Peyer's patch (tissue), 4 donors: ENCODE measurements around the gene MARK3. TPM values are rescaled to one million over a fixed set of nuclear protein-coding genes. Genes with fewer than 3 reads are reported as not detected.

Experiments
- DNase-seq, 3 donors: peaks; one replicate each; pipeline ENCODE4 v3.0.0-alpha.2; 2017 to 2019
- H3K27ac ChIP-seq, 4 donors: fragments of 200-600 bp; sonication (generic); one replicate each; pipeline ENCODE4 v1.5.1; 2016 to 2019
- H3K27me3 ChIP-seq, 2 donors: fragments of 200-600 bp; sonication (generic); one replicate each; pipeline ENCODE4 v1.5.1; 2019
- H3K36me3 ChIP-seq, 3 donors: fragments of 200-600 bp; sonication (generic); one replicate each; pipeline ENCODE4 v1.5.1; 2016 to 2019
- H3K4me1 ChIP-seq, 4 donors: fragments of 200-600 bp; sonication (generic); one replicate each; pipeline ENCODE4 v1.5.1; 2016 to 2019
- H3K4me3 ChIP-seq, 4 donors: fragments of 200-600 bp; sonication (generic); 1 replicate in 3 of 4; 2 replicates in 1 of 4; pipeline ENCODE4 v1.5.1; 2016 to 2019; ENCODE audit warnings: mild to moderate bottlenecking in 1 of 4
- H3K9me3 ChIP-seq, 4 donors: fragments of 200-600 bp; sonication (generic); one replicate each; pipeline ENCODE4 v1.5.1; 2016 to 2019; ENCODE audit warnings: mild to moderate bottlenecking in 1 of 4
- POLR2A ChIP-seq, 2 donors: fragments of 450-650 bp; IDR thresholded peaks; one replicate each; pipeline ENCODE4 v1.5.1; 2017; ENCODE audit warnings: antibody characterized with exemption in 2 of 2, mild to moderate bottlenecking in 2 of 2, moderate library complexity in 2 of 2
- total RNA-seq, 4 donors: library from RNA; depleted of rRNA; stranded (reverse); fragments of >200 nt; gene quantifications; one replicate each; pipeline ENCODE4 v1.1.0, GENCODE V29; 2016
- TF ChIP-seq, protein P1 (sequence below), 6 experiments: fragments of 450-650 bp in 4 of 6; fragments of 200-600 bp in 2 of 6; sonication (generic) in 1 of 6; IDR thresholded peaks; one replicate each; pipeline ENCODE4 v1.5.1; 2017 to 2019; ENCODE audit warnings: antibody characterized with exemption in 6 of 6, mild to moderate bottlenecking in 3 of 6, moderate library complexity in 1 of 6

MARK3 gene
- total RNA-seq, 4 donors from 2014 or later = 76.0 to 196 (median 99.5) TPM

DNA sequence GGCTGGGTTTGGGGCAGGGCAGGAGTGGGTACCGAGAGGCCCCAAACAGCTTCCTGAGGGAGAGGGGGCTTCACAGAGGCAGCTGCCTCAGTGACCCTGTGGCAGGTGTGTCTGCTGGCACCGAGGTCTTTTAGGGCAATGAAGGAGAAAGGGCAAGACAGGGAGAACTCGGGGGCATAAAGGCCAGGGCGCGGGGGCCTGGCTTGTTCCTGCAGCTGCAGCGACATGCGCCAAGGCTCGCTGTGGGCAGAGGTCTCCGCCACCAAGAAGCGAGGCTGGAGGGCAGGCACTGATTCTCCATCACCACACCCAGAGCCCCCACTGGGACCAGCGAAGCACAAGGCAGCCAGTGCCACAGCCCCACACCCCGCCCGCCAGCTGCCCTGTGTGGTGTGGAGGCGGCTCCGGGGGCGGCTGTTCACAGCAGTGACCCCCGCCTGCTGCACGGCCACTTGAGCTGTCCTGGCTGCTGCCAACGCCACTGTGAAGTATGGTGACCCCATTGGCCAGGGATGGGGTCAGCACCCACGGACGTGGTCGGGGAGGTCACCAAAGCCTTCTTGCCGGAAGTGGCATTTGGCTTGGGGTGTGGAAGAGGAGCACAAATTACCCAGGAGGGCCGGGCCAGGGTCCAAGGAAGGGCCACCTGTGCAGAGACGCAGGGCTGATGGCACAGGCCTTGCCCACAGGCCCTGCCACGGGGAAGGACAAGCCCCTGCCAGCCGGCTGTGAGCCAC, 160.9 kb downstream of the MARK3 start:
- H3K27ac ChIP-seq = no peak overlapping the region
- no peaks in the 10 kb centered on the region for H3K9me3 ChIP-seq
- H3K27me3 ChIP-seq = no peaks in the 10 kb centered on the region
- TF ChIP-seq, protein P1, sequence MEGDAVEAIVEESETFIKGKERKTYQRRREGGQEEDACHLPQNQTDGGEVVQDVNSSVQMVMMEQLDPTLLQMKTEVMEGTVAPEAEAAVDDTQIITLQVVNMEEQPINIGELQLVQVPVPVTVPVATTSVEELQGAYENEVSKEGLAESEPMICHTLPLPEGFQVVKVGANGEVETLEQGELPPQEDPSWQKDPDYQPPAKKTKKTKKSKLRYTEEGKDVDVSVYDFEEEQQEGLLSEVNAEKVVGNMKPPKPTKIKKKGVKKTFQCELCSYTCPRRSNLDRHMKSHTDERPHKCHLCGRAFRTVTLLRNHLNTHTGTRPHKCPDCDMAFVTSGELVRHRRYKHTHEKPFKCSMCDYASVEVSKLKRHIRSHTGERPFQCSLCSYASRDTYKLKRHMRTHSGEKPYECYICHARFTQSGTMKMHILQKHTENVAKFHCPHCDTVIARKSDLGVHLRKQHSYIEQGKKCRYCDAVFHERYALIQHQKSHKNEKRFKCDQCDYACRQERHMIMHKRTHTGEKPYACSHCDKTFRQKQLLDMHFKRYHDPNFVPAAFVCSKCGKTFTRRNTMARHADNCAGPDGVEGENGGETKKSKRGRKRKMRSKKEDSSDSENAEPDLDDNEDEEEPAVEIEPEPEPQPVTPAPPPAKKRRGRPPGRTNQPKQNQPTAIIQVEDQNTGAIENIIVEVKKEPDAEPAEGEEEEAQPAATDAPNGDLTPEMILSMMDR (IDR thresholded peaks at IDR 0.05) = no peak
- TF ChIP-seq POLR2A (IDR thresholded peaks at IDR 0.05) = no peak
- peaks cover 0 to 46% (median 3%) of the 10 kb centered on the region in 4 donors for H3K4me1 ChIP-seq
- H3K4me3 ChIP-seq = no peak overlapping the region
- H3K36me3 ChIP-seq = no peaks in the 10 kb centered on the region
- DNase-seq = no peak

DNA sequence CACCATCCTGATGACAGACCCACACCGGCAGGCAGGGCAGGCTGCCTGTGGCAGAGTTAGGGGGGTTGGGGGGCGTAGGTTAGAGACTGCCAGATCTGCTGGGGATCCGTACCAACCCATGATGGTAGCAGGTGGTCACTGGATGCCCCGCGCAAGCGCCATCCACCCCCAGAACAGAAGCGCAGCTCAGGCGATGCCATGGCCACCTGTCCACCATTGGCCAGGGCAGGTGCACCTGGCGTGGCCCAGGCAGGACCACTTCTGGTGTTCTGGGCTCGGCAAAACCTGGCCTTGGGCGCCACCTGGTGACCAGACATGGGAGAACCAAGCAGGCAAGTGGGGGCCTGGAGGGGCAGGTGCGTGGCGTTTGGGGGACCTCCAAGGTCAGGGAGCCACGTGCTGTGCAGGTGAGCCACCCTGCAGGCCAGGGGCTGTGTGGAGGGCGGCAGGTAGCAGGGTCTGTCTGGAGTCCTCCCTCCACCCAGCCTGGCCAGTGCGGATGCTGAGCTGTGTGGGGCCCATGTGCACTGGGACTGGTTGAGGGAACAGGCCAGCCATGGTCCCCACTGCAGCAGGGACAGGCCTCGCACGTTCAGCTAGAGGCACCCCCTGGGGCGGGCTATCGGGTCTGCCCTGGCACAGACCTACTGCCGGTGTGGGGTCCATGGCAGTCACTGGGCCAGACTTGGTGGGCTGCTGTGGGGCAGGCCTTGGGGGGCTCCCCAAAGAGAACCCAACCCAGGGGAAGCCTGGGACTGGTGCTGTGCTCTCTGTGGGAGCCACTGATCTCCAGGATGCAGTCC, 161.6 kb downstream of the MARK3 start:
- peaks cover 0 to 39% (median 3%) of the 10 kb centered on the region in 4 donors for H3K4me1 ChIP-seq
- H3K27ac ChIP-seq = no peak overlapping the region
- TF ChIP-seq POLR2A (IDR thresholded peaks at IDR 0.05) = no peak
- TF ChIP-seq, protein P1 (IDR thresholded peaks at IDR 0.05) = peak; percentile 76 to 95 (median 88)
- H3K36me3 ChIP-seq = no peaks in the 10 kb centered on the region
- no peaks in the 10 kb centered on the region for H3K9me3 ChIP-seq
- no peak overlapping the region for H3K4me3 ChIP-seq
- peak; percentile 72 to 87 (median 83) for DNase-seq
- H3K27me3 ChIP-seq = no peaks in the 10 kb centered on the region

DNA sequence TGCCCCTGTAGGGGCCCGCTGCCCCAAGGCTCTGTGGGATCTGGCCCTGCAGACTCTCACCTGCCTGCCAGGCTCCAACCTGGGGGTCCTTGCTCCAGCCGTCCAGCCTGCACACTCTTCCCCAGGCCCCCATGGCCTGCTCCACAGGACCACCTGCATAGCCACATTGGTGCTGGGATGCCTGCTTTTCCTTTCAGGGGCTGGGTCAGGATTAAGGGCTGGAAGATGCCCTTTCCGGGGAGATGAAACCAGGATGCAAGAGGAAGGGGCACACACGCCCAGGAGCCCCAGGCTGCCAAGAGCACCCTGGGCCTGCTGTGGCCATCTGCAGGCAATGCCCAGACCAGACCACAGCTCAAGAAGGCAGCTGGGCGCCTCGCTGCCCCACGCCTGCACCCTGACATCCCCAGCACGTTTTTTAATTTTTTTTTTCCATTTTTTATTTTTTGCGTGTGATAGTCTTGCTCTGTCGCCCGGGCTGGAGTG, 162.3 kb downstream of the MARK3 start:
- TF ChIP-seq, protein P1 (IDR thresholded peaks at IDR 0.05) = no peak
- no peak for TF ChIP-seq POLR2A (IDR thresholded peaks at IDR 0.05)
- Histone ChIP-seq H3K9me3 (no peaks in the 10 kb centered on the region), H3K4me1 (peaks cover 0 to 33% (median 3%) of the 10 kb centered on the region in 4 donors), H3K36me3 (no peaks in the 10 kb centered on the region), H3K4me3 (no peak overlapping the region), H3K27me3 (no peaks in the 10 kb centered on the region), H3K27ac (no peak overlapping the region)
- DNase-seq = no peak

DNA sequence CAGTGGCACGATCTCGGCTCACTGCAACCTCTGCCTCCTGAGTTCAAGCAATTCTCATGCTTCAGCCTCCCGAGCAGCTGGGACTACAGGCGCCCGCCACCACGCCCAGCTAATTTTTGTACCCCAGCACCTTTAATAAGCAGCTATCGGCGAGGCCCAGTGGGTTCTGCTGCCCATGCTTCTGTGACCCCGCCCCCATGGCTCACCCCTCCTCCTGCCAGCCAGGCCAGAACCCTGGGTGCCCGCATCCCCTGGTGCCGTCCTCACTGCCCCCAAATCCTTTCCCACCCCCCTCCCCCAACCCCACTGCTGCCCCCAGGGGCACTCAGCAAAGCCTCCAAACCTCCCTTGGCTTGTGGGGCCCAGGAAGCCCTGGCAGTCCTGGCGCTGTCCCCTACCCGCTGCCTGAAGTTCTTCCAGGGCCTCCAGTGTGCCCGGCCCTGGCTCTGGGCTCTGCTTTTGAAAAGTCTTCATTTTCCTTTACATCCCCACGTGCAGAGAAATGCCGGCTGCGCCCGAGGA, 162.8 kb downstream of the MARK3 start:
- no peaks in the 10 kb centered on the region for H3K9me3 ChIP-seq
- DNase-seq = no peak
- H3K27me3 ChIP-seq = no peaks in the 10 kb centered on the region
- no peak overlapping the region for H3K4me3 ChIP-seq
- H3K36me3 ChIP-seq = no peaks in the 10 kb centered on the region
- H3K4me1 ChIP-seq = peaks cover 0 to 28% (median 3%) of the 10 kb centered on the region in 4 donors
- no peak overlapping the region for H3K27ac ChIP-seq
- no peak for TF ChIP-seq POLR2A (IDR thresholded peaks at IDR 0.05)
- TF ChIP-seq, protein P1 (IDR thresholded peaks at IDR 0.05) = no peak

DNA sequence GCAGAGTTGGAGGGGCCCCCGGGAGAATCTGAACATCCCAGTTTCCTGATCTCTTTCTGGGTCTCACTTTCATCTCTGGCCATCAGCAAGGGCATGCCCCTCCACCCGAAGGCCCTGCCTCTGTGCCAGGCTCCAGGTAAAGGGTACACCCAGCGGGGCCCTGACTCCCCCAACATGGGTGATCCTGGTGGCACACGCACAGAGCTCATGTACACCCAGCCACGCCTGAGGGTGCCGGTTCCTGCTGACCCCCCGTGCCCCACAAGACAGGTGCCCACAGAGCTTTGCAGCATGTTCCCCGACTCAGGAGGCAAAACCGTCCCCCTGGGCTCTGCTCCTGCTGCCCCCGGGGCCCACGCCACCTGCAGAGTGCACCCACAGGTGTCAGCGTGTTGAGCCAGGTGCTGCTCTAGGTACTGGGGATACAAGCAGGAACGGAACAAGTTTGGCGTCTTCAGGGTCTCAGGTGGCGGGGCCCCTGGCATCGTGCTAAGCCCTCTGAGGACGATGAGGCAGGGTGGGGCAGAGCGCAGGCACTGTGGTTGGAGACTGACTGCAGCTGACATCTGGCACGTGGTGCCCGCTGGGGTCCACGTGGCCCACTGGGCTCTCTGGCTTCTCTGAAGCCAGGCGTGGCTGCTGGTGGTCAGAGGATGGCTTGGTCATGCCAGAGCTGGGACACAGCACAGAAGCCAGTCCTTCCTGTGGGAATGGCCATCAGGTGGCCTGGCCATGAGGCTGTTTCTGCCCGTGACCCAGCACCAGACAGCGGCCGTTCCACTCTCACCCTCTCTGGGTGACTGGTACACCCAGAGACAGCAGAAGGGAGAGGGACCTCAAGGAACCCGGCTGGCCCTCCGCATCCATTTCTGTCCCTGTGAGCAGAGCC, 163.5 kb downstream of the MARK3 start:
- no peaks in the 10 kb centered on the region for H3K36me3 ChIP-seq
- DNase-seq = no peak
- H3K4me1 ChIP-seq = peaks cover 0 to 22% (median 3%) of the 10 kb centered on the region in 4 donors
- TF ChIP-seq POLR2A (IDR thresholded peaks at IDR 0.05) = no peak
- TF ChIP-seq, protein P1 (IDR thresholded peaks at IDR 0.05) = no peak
- no peaks in the 10 kb centered on the region for H3K9me3 ChIP-seq
- peak overlapping the region in 1 of 4 donors; percentile 81 for H3K27ac ChIP-seq
- no peak overlapping the region for H3K4me3 ChIP-seq
- no peaks in the 10 kb centered on the region for H3K27me3 ChIP-seq
